Measurements from ENCODE around the gene RPA3.

GRCh38 chr7:7698930-7699329 lies 19.5 kb downstream of the RPA3 start:
- no peak for TF ChIP-seq EZH2phosphoT487 (IDR thresholded peaks at IDR 0.05; ENCODE audit: borderline replicate concordance, low read length)
- TF ChIP-seq CTCF (IDR thresholded peaks at IDR 0.05; ENCODE audit: low read depth, low read length, poor library complexity, severe bottlenecking), result no peak

Data from DOHH2 (cell line).